HG02885 (cell line): ENCODE results near the gene SGSH.
A peak's percentile ranks its signal among the peaks of the same experiment; 100 is the strongest.

ENCODE experiments used
- ATAC-seq: cut with Tn5 transposase; IDR thresholded peaks from one replicate; pipeline ENCODE4 v1.9.1; 2021; ENCODE audit warnings: mild to moderate bottlenecking; ENCODE audit not compliant: unreplicated experiment, poor library complexity

SGSH gene

GRCh38 chr17:80229011-80229410 lies 8.9 kb upstream of the SGSH start:
- ATAC-seq = no peak

GRCh38 chr17:80228477-80228876 lies 8.3 kb upstream of the SGSH start:
- no peak for ATAC-seq

DNA sequence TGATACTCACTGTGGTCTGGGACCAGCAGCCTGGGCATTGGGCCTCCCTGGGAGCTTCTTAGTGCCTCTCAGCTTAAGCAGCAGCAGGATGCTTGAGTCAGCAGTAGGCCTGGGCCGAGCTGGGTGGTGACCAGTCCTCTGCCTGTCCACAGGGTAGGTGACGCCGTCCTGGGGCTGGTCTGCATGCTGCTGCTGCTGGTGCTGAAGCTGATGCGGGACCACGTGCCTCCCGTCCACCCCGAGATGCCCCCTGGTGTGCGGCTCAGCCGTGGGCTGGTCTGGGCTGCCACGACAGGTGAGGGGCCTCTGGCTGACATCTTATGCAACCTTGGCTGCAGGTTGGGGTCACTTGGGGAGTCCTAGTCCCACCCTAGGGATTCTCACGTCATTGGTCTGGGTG lies 7.5 kb upstream of the SGSH start:
- ATAC-seq = no peak

DNA sequence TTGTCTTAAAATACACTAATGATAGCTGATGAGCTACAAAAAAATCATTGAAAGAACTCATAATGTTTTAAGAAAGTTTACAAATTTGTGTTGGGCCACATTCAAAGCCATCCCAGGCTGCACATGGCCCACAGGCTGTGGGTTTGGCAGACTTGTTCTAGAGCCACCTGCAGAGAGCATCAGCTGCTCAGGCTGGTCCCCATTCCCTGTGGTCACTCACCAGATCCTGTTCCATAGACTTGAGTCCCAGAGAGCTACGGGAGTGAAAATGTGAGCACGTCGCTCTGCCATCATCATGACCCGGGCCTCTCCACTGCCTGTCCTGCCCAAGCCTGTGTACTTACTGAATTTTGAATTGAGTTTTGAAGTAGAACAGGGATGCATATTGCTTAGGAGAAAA lies 7.0 kb upstream of the SGSH start:
- ATAC-seq = no peak

DNA sequence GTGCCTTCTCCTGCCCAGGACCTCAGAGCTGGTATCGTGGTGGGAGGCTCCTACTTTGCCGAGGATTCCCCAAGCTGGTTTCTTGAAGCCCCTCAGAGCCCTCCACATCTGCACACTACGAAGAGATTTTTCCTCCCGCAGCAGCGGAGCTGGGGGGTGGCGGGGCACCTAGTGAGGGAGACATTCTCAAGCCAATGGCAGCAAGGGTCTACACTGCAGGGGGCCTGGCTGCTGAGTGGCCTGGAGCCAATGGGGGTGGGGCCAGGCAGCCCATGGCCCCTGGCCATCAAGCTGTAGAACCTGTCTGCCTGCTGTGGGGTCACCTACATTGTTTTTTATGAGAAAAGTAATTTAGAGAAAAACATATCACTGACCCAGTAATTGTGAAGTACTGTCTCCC lies 5.1 kb upstream of the SGSH start:
- ATAC-seq = no peak

- ATAC-seq = no peak
Measured at GRCh38 chr17:80224683-80225082, 4.5 kb upstream of the SGSH start.

GRCh38 chr17:80223838-80224497 lies 3.8 kb upstream of the SGSH start:
- ATAC-seq = no peak

DNA sequence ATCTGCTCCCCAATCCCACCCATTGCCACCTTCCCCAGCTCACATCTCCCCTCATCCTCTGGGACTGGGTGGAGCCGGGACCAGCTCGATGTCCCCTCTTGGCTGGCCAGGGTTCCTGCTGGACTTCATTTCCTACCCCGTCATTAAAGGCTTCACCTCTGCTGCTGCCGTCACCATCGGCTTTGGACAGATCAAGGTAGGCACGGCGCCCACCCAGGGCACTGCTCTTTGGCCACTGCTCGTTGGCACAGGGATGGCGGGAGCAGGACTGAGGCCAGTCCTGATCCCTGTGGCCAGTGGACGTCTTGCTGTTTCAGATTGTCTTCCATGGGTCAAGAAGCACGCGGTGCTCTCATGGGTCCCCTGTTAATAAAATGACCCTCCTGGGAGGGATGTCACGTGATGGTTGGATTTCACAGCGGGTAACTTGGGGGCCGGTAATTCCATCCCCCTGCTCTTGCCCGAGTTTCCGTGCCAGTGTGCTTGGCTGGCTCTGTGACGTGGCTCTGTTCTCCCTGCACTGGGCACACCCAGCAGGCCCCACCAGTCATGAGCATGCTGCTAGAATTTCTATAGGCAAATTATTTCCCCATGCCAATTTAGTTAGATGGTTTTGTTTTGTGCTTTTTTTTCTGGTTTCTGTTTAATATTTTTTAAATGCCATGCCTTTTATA lies 3.1 kb upstream of the SGSH start:
- no peak for ATAC-seq

GRCh38 chr17:80222376-80223141 lies 2.4 kb upstream of the SGSH start:
- no peak for ATAC-seq

GRCh38 chr17:80221351-80222105 lies 1.4 kb upstream of the SGSH start:
- ATAC-seq = no peak

- peak; percentile 15 for ATAC-seq
Measured at GRCh38 chr17:80220736-80221215, 643 bp upstream of the SGSH start.

DNA sequence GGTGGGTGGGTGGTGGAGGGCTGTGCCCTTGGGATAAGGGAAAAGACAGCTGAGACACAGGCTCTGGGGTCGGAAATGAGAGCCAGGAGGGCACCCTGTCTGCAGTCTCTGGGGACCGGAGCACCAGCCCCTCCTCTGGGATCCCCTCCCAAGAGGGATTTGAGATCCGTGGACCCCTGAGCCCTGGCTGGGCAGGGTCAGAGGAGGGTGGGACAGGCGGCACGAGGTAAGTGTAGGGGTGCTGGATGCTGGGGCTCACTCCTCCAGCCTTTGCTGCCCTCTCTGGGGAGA lies 425 bp downstream of the SGSH start:
- ATAC-seq = peak; percentile 5

GRCh38 chr17:80219013-80219762 lies 945 bp downstream of the SGSH start:
- ATAC-seq = peak; percentile 50

- ATAC-seq = no peak
Measured at GRCh38 chr17:80218391-80218790, 1.7 kb downstream of the SGSH start.

GRCh38 chr17:80217703-80218362 lies 2.3 kb downstream of the SGSH start:
- ATAC-seq = no peak

- no peak for ATAC-seq
Measured at GRCh38 chr17:80216473-80217456, 3.4 kb downstream of the SGSH start.

- ATAC-seq = no peak
Measured at GRCh38 chr17:80214878-80215210, 5.3 kb downstream of the SGSH start.

GRCh38 chr17:80214012-80214877 lies 5.9 kb downstream of the SGSH start:
- ATAC-seq = no peak
